ENCODE data around the gene TAPT1.

The TAPT1 gene

DNA sequence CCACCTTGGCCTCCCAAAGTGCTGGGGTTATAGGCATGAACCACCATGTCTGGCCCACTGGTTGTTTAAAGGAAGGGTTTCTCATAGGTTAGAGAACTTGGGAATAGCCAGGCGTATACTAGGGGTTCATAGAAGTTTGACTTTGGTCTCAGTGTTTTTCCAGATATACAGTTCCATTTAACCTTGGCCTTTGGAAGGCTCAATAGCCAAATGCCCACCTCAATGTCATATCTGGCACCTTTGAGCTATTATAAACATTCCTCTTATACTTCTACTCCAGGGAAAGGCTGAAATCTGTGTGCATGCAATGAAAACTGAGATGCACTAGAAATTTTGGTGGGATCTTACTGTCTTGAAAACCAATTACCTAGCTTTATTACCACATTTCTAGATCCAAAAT, 95.0 kb downstream of the TAPT1 start:
- DNase-seq (ENCODE audit: low spot score) = no peak
- TF ChIP-seq, protein P1, sequence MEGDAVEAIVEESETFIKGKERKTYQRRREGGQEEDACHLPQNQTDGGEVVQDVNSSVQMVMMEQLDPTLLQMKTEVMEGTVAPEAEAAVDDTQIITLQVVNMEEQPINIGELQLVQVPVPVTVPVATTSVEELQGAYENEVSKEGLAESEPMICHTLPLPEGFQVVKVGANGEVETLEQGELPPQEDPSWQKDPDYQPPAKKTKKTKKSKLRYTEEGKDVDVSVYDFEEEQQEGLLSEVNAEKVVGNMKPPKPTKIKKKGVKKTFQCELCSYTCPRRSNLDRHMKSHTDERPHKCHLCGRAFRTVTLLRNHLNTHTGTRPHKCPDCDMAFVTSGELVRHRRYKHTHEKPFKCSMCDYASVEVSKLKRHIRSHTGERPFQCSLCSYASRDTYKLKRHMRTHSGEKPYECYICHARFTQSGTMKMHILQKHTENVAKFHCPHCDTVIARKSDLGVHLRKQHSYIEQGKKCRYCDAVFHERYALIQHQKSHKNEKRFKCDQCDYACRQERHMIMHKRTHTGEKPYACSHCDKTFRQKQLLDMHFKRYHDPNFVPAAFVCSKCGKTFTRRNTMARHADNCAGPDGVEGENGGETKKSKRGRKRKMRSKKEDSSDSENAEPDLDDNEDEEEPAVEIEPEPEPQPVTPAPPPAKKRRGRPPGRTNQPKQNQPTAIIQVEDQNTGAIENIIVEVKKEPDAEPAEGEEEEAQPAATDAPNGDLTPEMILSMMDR (IDR thresholded peaks at IDR 0.05; ENCODE audit: extremely low read depth, missing control alignments) = no peak

DNA sequence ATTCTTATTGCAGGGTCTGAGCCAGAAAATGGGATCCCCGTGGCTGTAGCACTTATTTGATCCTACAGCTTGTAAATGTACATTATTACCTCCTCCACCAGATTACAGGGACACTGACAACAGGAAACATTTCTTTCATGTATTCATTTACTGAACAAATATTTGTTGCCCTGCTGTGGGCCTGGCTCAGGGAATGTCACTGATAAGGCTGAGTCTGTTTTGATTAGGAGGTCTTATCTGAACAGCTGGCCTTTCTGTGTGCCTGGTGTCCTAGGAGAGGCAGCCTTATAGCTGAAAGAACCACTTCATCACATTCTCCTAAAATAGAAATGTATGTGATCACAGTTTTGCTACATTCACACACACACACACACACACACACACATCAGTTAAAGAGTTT, 96.9 kb downstream of the TAPT1 start:
- no peak for DNase-seq (ENCODE audit: low spot score)
- TF ChIP-seq, protein P1 (IDR thresholded peaks at IDR 0.05; ENCODE audit: extremely low read depth, missing control alignments) = no peak

DNA sequence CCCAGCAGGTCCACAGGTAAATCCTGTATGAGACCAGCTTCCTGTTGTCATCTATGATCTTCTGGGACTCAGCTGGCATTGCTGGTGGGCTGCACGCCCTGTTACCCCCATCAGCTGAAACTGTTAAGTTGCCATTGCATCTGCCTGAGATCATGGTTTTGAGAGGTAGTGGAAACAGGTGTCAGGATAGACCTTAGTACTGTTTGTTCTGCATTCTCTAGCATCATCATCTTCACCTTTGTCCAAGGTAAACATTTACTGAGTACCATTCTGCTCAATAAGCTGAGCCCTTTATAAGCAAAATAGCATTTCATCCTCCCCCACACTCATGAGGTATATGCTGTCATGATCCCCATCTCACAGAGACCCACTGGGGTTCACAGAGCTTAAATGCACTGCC, 99.6 kb downstream of the TAPT1 start:
- no peak for DNase-seq (ENCODE audit: low spot score)
- TF ChIP-seq, protein P1 (IDR thresholded peaks at IDR 0.05; ENCODE audit: extremely low read depth, missing control alignments) = no peak

DNA sequence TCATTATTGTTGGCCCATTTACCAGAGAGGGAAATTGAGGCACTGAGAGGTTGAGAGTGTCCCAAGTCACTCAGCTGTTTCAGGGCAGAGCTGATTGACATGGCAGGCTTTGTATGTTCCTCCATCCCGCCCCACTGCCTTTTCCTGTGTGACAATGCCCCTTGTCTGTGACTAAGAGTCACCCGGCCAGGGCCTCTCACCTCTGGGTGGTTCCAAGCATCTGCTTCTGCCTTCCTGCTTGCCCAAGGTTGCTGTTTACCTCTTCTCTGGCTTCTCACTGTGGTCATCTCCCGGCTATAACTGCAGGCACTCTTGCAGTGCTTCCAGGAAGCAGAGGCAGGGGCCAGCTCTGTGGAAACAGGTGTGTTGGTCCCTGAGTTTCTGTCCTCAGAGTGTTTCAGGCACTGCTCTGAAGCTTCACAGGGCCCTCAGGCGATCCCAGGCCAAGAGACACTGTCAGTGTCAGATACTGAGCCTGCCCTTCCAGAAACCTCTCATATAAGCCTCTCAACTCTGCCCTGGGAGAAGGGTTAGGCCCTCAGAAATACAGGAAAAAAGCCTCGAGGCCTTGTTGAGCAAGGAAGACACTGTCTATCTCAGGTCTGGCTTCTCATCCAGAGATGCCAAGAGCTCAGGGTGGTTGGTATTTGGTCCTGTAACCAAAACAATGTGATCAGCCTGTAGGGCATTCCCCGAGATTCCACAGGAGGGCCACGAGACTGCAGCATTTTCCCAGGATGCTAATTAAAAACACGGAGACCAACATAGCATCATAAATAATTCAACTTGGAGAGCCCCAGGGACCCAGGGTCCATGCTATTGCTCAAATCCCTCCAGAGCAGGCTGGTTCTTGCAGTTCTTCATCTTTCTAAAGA, 100.5 kb downstream of the TAPT1 start:
- TF ChIP-seq, protein P1 (IDR thresholded peaks at IDR 0.05; ENCODE audit: extremely low read depth, missing control alignments) = no peak
- DNase-seq (ENCODE audit: low spot score) = no peak

DNA sequence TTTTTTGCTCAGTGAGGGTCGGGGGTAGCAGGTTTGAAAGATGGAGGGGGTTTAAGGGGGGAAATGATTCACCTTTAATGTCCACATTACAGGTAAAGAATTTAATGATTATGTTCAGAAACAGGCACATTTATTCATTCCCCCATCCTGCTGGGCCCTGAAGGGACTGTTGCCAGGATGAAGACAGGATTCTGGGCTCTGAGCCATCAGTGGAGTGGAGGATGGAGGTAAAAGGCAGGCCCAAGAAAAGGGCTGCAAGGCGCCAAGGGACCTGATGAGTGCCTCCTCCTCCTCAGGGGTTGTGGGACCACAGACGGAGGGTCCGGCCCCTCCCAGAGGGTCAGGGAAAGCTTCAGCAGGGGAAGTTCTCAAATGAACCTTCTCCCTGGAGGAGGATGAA, 102.0 kb downstream of the TAPT1 start:
- DNase-seq (ENCODE audit: low spot score) = no peak
- TF ChIP-seq, protein P1 (IDR thresholded peaks at IDR 0.05; ENCODE audit: extremely low read depth, missing control alignments) = no peak

DNA sequence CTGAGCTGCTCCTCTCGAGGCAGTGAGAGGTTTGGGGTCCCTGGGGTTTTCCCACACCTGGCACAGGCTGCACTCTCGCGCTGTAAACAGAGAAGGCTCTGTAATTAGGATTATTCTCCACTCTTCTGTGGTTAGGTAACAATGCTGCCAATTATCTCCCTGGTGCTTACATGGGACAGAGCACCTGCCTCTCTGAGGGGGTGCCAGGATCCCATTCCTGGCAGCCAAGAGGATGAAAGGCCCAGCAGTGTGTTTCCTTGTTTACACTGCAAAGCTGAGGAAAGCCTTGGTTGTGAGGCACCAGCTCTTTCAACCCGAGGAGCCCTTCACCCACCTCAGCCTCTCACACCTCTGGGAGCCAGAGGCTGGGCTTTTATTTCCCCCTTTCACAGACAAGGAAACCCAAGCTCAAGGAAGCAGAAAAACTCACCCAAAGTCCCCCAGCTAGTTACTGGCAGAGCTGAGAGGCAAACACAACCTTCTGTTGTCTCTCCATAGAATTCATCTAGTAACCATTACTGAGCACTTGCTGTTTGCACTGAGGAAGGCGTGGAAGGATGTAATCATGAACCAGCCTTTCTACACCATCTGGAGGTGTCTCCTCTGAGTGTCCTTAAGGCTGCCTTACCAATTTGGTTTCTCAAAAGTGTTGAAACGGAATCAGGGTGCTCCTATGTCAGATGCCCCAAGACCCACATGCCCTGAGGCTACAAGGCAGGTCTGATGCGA, 102.8 kb downstream of the TAPT1 start:
- DNase-seq (ENCODE audit: low spot score) = no peak
- TF ChIP-seq, protein P1 (IDR thresholded peaks at IDR 0.05; ENCODE audit: extremely low read depth, missing control alignments) = no peak

DNA sequence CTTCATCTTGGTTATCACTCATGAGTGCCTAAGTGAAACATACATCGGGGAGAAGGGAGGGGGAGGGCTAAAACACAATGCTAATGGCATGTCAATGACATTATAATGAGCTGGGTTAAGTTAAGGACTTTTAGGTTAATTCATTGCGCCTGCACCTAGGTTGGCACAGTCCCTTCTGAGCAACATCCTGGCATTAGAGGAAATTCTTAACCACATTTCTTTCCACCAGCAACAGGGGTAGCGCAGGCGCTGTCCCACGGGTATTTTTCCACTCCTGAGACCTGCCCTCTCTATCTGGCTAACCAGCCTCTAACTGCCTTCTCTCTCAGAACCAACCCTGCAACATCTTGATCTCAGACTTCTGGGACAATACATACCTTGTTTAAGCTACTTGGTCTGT, 103.5 kb downstream of the TAPT1 start:
- TF ChIP-seq, protein P1 (IDR thresholded peaks at IDR 0.05; ENCODE audit: extremely low read depth, missing control alignments) = no peak
- DNase-seq (ENCODE audit: low spot score) = no peak
